SKM-1 (cell line): Measurements from ENCODE around the gene PLEKHN1.

ENCODE experiments used
- DNase-seq: peaks from one replicate; lab custom pipeline; 2025; ENCODE audit not compliant: unreplicated experiment; lab: John Stamatoyannopoulos, UW

Gene PLEKHN1, protein sequence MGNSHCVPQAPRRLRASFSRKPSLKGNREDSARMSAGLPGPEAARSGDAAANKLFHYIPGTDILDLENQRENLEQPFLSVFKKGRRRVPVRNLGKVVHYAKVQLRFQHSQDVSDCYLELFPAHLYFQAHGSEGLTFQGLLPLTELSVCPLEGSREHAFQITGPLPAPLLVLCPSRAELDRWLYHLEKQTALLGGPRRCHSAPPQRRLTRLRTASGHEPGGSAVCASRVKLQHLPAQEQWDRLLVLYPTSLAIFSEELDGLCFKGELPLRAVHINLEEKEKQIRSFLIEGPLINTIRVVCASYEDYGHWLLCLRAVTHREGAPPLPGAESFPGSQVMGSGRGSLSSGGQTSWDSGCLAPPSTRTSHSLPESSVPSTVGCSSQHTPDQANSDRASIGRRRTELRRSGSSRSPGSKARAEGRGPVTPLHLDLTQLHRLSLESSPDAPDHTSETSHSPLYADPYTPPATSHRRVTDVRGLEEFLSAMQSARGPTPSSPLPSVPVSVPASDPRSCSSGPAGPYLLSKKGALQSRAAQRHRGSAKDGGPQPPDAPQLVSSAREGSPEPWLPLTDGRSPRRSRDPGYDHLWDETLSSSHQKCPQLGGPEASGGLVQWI

DNA sequence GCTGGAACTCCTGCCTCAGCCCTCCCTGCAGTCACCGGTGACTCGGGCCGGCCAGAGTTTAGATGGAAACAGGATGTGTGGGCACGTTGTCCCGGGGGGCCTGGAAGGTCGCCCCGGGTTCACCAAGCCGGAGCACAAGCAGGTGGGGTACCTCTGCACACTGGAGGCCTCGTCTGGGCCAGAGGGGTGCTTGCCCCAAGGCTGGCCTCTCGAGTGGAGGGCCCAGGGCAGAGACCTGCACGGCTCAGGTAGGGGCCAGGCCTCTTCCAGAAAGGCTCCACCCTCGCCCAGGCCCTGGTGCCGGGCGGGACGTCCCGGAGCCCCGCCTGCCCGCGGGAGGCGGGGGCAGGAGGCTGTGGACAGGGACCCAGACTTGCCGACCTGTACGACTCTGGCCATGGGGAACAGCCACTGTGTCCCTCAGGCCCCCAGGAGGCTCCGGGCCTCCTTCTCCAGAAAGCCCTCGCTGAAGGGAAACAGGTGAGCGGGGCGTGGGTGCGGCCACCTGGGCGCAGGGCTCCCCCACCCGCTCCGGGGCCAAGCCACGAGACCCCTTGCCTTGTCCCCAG, at the start of gene PLEKHN1:
Gene PLEKHN1 (plus strand): TSS at position 348 of the 569 bp plus-strand sequence. CDS start 50 bp downstream, at position 398.
- no peak for DNase-seq

GRCh38 chr1:917076-917459, 49.2 kb upstream of the PLEKHN1 start:
- DNase-seq, result no peak

DNA sequence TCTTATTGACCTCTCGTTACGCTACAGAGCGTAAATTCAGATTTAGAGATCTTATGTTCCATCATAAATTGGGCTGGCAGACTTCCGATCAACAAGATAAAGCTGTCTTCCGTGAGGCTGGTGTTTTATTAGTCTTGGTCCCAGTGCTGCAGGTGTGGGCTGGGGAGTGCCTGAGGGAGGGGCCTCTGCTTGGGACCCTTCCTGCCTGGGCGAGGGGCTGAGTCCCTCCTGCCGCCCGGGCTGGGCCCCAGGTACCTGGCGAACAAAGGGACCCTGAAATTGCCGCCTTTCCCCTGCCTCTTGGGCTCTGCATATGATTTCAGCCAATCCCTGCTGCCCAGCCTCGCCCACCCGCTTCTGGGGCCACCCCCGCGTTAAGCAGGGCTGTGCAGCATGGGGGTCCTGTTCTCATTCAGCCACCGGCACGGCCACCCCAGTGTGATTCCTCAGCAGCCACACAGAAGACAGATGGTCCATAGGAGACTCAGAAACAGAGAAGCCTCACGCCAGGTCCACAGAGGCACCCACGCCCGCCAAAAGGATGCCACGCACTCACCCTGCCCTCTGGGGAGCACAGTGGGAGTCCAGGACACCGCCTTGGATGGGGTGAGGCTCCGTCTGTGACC, 48.7 kb upstream of the PLEKHN1 start:
- no peak for DNase-seq

GRCh38 chr1:918353-918752, 47.9 kb upstream of the PLEKHN1 start:
- DNase-seq, result no peak

GRCh38 chr1:918843-919242, 47.4 kb upstream of the PLEKHN1 start:
- DNase-seq, result no peak

DNA sequence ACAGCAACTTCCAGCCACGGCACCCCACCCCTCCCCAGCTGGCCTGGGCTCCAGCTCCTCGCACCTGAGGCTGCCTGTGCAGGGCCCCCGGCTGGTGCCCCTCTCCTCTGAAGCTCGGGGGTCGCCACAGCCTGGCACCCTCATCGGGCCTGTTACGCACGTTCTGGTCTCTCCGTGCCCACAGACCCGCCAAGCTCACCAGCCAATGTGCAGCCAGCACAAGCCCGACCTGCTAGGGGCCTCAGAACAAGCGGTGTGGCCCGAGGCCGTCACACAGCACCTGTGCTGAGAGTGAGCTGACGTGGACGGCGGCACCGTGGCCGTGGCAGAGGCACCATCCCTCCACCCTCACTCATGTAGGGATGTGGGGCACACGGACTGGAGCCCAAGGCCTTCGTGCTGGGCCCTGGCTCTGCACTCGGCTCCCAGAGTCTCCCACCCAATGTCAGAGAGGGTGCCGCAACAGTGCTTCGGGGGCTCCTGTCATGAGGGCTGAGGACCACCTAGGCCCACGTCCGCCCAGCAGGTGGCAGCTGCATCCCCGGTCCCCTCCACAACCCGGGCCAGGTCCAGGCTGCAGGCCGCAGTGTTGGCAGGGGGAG, 46.9 kb upstream of the PLEKHN1 start:
- DNase-seq, result no peak

GRCh38 chr1:920010-920409, 46.3 kb upstream of the PLEKHN1 start:
- no peak for DNase-seq

DNA sequence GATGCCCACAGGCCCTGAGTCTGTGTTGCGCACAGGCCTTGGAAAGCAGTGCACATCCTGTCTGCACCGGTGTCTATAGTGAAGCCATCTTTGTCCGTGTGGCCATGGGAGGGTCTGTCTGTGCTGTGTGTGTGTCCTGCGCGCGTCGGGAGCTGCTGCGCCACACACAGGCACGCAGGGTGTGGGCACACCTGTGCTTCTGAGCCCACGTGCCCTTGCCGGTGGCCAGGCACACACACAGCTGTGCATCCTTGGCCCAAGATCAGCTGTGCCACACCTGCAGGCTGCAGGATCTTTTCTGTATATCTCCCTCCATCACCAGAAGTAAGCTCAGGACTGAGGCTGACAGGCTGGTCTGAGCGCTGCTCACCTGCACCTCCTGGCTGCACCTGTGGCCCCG, 45.8 kb upstream of the PLEKHN1 start:
- DNase-seq, result no peak

DNA sequence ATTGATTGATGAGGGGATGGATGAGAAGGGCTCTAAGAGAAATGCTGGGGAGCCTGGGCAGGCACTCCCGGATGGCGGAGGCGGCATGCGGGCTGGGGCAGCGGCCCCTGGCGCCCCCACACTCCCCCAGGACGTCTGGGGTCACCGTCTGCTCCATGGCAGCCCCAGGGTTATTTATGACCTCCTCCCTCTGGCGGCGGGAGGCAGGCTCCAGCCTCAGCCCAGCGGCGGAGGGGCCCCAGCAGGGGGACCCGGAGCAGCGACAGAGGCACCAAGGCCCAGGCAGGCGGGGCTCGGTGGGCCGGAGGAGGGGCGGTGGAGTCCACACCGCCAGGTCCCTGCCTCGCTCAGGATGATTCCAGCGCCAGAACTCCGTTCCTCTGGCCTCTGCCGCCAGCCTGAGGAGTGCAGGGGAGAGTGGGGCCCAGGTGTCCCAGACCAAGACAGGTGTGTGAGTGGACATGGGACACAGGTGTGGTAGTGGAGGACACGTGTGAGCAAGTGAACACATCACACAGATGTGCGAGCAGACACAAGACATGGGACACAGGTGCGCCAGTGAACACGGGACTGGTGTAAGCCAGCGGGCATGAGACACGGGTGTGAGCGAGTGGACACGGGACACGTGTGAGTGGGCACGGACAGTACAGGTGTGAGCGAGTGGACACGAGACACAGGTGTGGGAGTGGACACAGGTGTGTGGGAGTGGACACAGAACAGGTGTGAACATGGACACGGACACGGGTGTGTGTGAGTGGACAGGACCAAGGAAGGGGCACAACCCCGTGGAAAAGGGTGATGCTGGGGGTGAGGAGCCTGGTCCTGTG, 45.1 kb upstream of the PLEKHN1 start:
- DNase-seq, result no peak

- DNase-seq, result no peak
Measured at GRCh38 chr1:923131-923990, 42.9 kb upstream of the PLEKHN1 start, which contains the start of gene SAMD11. Gene SAMD11, plus strand, starts transcription at chr1:923923. Its CDS starts 509 bp downstream, at chr1:924432.

DNA sequence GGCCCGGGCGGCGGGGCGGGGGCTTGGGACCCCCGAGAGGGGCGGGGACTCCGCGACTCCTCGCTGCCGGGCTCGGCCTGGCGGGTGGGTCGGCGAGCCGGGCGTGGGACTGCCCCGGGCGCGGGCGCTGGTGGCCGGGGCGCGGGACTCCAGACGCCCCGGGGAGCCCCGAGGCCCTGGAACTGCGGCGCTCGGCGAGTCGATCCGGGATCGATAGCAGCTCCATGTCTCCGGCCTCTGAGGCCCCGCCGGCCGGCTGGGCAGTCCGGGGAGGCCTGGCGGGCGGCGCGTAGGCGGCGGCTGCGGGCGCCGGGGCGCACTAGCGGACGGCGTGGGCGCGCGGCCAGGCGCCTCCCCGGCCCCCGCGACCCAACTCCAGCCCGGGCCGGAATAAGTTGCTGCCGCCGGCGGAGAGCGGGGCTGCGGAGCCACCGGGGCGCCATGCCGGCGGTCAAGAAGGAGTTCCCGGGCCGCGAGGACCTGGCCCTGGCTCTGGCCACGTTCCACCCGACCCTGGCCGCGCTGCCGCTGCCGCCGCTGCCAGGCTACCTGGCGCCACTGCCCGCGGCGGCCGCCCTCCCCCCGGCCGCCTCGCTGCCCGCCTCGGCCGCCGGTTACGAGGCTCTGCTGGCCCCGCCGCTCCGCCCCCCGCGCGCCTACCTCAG, 42.2 kb upstream of the PLEKHN1 start:
- no peak for DNase-seq

DNA sequence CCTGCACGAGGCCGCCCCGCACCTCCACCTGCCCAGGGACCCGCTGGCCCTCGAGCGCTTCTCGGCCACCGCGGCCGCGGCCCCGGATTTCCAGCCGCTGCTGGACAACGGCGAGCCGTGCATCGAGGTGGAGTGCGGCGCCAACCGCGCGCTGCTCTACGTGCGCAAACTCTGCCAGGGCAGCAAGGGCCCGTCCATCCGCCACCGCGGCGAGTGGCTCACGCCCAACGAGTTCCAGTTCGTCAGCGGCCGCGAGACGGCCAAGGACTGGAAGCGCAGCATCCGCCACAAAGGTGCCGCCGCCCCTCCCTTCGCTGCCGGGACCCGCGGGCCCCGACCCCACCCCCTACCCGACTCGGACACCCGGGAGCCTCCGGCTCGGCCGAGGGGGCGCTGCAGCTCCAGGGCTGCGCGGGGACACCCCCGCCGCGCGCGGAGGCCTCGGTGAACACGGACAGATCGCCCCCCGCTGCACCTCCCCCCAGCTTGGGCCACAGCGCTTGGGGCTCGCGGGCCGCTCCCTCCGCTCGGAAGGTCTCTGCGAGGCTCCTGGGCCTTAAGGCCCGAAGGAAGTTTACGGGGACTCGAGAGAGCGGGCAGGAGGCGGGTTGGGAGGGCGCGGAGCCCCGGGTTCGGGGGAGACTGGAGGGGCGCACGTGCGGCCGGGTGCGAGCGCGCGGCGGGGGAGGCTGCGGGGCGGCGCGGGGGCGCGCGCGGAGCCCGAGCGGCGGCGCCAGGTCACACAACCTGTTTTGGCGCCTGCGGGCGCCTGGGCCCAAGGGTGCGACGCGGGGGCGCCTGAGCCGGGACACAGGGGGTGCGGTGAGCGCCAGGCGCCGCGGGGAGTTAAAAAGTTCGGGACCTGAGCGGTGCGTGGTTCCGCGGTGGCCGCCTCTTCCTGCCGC, 41.4 kb upstream of the PLEKHN1 start:
- DNase-seq, result no peak

DNA sequence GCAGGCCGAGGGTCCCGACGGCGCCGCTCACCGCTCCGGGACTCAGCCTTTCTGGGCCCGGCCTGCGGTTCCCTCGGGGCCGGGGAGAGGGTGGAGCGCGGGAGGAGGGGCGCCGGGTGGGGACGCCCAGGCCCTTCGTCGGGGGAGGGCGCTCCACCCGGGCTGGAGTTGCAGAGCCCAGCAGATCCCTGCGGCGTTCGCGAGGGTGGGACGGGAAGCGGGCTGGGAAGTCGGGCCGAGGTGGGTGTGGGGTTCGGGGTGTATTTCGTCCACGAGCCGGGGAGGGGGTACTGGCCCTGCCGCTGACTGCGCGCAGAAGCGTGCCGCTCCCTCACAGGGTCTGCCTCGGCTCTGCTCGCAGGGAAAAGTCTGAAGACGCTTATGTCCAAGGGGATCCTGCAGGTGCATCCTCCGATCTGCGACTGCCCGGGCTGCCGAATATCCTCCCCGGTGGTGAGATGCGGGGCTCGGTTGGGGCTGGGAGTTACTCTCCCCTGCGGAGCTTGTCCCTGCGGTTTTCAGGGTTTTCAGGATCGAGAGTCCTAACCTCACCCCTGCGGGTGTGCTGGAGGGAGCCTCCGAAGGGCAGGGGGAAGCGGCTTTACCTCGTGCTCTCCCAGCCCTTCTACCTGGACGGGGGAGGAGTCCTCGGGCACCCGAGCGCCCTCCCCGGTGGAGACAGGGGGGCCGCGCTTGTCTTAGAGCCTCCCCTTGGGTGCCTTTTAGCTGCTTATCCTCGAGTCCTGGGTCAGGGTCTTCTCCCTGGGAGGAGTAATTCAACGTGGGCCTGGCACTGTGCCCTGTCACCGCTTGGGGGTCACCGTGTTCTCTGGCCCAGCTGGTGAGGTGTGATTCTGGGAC, 40.5 kb upstream of the PLEKHN1 start:
- no peak for DNase-seq

DNA sequence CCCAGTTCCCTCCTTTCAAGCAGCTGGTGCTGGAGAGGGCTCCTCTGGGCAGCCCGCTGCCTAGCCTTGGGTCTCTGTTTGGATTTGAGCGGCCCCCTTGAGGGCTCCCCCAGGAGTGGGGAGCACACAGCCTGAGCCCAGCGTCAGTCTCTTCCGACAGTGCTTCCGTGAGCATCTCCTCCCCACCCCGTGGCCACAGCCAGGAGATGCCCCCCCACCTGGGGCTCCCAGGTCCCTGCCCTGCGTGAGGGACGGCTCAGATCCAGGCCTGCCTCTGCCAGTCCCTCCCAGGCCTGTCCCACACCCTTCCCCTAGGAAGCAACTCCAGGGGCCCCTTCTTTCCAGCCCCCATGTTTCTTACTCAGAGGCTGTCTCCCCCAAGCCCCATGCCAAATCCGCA, 39.0 kb upstream of the PLEKHN1 start:
- no peak for DNase-seq

DNA sequence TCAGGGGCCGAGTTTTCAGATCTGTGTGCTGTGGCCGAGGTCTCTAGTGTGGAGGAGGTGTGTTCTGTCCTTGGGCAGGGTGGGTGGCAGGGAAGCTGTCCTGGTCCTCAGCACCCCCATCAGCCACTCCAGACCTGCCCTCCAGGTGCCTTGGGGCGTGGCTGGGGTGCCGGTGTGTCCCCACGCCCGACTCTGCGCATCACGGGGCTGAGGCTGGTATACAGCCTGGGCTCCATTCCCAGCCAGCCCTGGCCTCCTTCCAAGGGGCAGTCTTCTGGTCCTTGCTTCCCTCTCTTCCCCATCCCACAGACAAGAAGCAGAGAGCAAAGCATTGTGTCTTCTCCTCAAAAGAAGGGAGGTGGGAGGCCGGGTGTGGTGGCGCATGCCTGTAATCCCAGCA, 38.5 kb upstream of the PLEKHN1 start:
- DNase-seq, result no peak

DNA sequence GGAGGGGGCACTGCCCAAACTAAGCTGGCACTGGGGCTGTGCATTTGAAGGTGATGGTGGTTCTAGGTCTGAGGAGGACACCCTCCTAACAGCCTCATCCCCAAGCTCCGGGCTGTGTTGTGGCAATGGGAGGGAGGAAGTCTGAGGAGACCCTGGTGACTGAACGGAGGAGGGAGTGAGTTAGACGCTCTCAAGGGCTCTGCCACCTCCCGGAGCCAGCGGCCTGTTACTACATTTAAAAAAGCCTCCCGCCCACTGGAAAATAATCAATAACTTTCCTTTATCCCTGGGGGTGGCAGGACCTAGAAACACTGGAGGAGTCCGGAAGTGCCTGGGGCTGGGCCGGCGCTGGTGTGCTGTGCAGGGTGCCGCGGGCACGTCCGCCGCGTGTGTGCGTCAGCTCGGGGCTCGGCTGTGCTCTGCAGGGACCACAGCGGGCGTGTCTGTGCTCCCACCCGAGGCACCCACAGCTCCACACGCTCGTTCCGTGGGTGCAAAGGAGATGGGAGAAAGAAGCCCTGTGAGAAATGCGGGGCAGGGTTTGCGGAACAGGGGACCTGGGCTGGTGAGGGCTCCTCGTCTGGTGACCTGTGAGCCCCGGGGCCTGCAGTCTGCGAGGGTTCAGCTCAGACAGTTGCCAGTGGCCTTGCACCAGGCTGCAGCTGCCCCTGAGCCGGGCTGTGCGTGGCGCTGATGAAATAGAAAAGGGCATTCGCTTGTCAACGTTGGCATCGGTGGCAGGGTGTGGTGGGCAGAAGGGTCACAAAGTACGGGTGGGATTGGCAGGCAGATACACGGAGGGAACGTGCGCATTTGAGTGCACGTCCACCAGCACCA, 37.2 kb upstream of the PLEKHN1 start:
- no peak for DNase-seq
